Epidermal melanocyte (primary cell): ENCODE results near the gene EMC9.

ENCODE experiments used
- DNase-seq: peaks from one replicate; pipeline ENCODE4 v3.0.0; 2011; ENCODE audit warnings: low spot score; ENCODE audit not compliant: insufficient read length

The EMC9 gene

GRCh38 chr14:24177041-24177825, 35.8 kb upstream of the EMC9 start:
- DNase-seq: no peak

- no peak for DNase-seq
Measured at GRCh38 chr14:24176599-24176998, 35.2 kb upstream of the EMC9 start.

- DNase-seq: no peak
Measured at GRCh38 chr14:24172871-24173281, 31.5 kb upstream of the EMC9 start.

- no peak for DNase-seq
Measured at GRCh38 chr14:24172261-24172860, 31.0 kb upstream of the EMC9 start.

- DNase-seq: peak; percentile 55
Measured at GRCh38 chr14:24171422-24172260, 30.2 kb upstream of the EMC9 start, which contains the start of gene REC8. Gene REC8, plus strand, starts transcription at chr14:24172080. Its CDS starts 473 bp downstream, at chr14:24172553.

- DNase-seq: no peak
Measured at GRCh38 chr14:24167469-24168114, 26.2 kb upstream of the EMC9 start.

- no peak for DNase-seq
Measured at GRCh38 chr14:24165785-24166184, 24.4 kb upstream of the EMC9 start.

- DNase-seq: no peak
Measured at GRCh38 chr14:24164518-24164991, 23.2 kb upstream of the EMC9 start.

GRCh38 chr14:24162093-24162492, 20.7 kb upstream of the EMC9 start:
- DNase-seq: no peak

- peak; percentile 99 for DNase-seq
Measured at GRCh38 chr14:24160850-24161804, 19.7 kb upstream of the EMC9 start, which contains the start of gene IRF9. Gene IRF9, plus strand, starts transcription at chr14:24161265. Its CDS starts 880 bp downstream, at chr14:24162145.

GRCh38 chr14:24160499-24160849, 19.1 kb upstream of the EMC9 start:
- no peak for DNase-seq

GRCh38 chr14:24159777-24160498, 18.5 kb upstream of the EMC9 start:
- DNase-seq: no peak

- no peak for DNase-seq
Measured at GRCh38 chr14:24157331-24157730, 15.9 kb upstream of the EMC9 start.

- DNase-seq: no peak
Measured at GRCh38 chr14:24156840-24157239, 15.4 kb upstream of the EMC9 start.

GRCh38 chr14:24155100-24155499, 13.7 kb upstream of the EMC9 start:
- no peak for DNase-seq

- no peak for DNase-seq
Measured at GRCh38 chr14:24151404-24152080, 10.2 kb upstream of the EMC9 start.

GRCh38 chr14:24150993-24151392, 9.6 kb upstream of the EMC9 start:
- no peak for DNase-seq

- DNase-seq: no peak
Measured at GRCh38 chr14:24150567-24150966, 9.2 kb upstream of the EMC9 start.

GRCh38 chr14:24150061-24150460, 8.7 kb upstream of the EMC9 start:
- no peak for DNase-seq
